HG03103 (cell line): Measurements from ENCODE around the gene ZNF226.
"Not testable (repeated sequence)": the region's sequence is repeated elsewhere in the genome, so short reads cannot be mapped to it uniquely, and the experiment has no call there.

ENCODE experiments used
- ATAC-seq: cut with Tn5 transposase; IDR thresholded peaks from one replicate; pipeline ENCODE4 v1.9.1; 2021; ENCODE audit warnings: low read depth; ENCODE audit not compliant: unreplicated experiment

The ZNF226 gene

GRCh38 chr19:44164673-44165512, at the start of gene ZNF226:
ZNF226 (plus strand) TSS chr19:44165100; CDS start chr19:44170081, 4,981 bp downstream.
- ATAC-seq = peak; percentile 78

GRCh38 chr19:44121162-44121561, 43.7 kb upstream of the ZNF226 start:
- not testable (repeated sequence) for ATAC-seq

- ATAC-seq = no peak
Observed at GRCh38 chr19:44131955-44132354, 32.9 kb upstream of the ZNF226 start.

- ATAC-seq = no peak
Observed at GRCh38 chr19:44141191-44142058, 23.5 kb upstream of the ZNF226 start, which contains the start of gene ZNF234. ZNF234 (plus strand) TSS chr19:44141554; CDS start chr19:44144633, 3,079 bp downstream.

GRCh38 chr19:44142059-44142433, 22.9 kb upstream of the ZNF226 start:
- no peak for ATAC-seq

GRCh38 chr19:44149776-44150175, 15.1 kb upstream of the ZNF226 start:
- no peak for ATAC-seq

GRCh38 chr19:44151491-44151890, 13.4 kb upstream of the ZNF226 start:
- no peak for ATAC-seq

GRCh38 chr19:44156475-44156874, 8.4 kb upstream of the ZNF226 start:
- ATAC-seq = no peak

- ATAC-seq = no peak
Observed at GRCh38 chr19:44163789-44164188, 1.1 kb upstream of the ZNF226 start.

GRCh38 chr19:44164327-44164672, 600 bp upstream of the ZNF226 start:
- peak; percentile 9 for ATAC-seq

GRCh38 chr19:44170660-44171059, 5.8 kb downstream of the ZNF226 start:
- not testable (repeated sequence) for ATAC-seq

GRCh38 chr19:44176590-44176989, 11.7 kb downstream of the ZNF226 start:
- ATAC-seq = no peak

GRCh38 chr19:44180968-44181367, 16.1 kb downstream of the ZNF226 start:
- ATAC-seq = no peak

- no peak for ATAC-seq
Observed at GRCh38 chr19:44182145-44182544, 17.2 kb downstream of the ZNF226 start.

- ATAC-seq = no peak
Observed at GRCh38 chr19:44190020-44190419, 25.1 kb downstream of the ZNF226 start.

- ATAC-seq = no peak
Observed at GRCh38 chr19:44192127-44192526, 27.2 kb downstream of the ZNF226 start.

- no peak for ATAC-seq
Observed at GRCh38 chr19:44196772-44197171, 31.9 kb downstream of the ZNF226 start.

GRCh38 chr19:44202470-44202869, 37.6 kb downstream of the ZNF226 start:
- ATAC-seq = no peak

GRCh38 chr19:44202974-44203373, 38.1 kb downstream of the ZNF226 start:
- no peak for ATAC-seq

- ATAC-seq = not testable (repeated sequence)
Observed at GRCh38 chr19:44203877-44204276, 39.0 kb downstream of the ZNF226 start.

- ATAC-seq = no peak
Observed at GRCh38 chr19:44204772-44205171, 39.9 kb downstream of the ZNF226 start.
